Neural cell (in vitro differentiated cells): ENCODE results near the gene MARCHF4. TPM values are rescaled to one million over a fixed set of nuclear protein-coding genes. Genes with fewer than 3 reads are reported as not detected.

ENCODE experiments used
- H2AFZ ChIP-seq: fragments of 200-600, 300-800 bp; sonication (generic), shearing (Covaris generic); 2 replicates; pipeline ENCODE4 v1.6.0; 2014; ENCODE audit warnings: low read depth, mild to moderate bottlenecking, antibody characterized with exemption, low read length, moderate library complexity
- H3F3A ChIP-seq: fragments of 200-600 bp; shearing (Covaris generic); 2 replicates; pipeline ENCODE4 v1.6.1; 2016; ENCODE audit warnings: mild to moderate bottlenecking, moderate library complexity, mixed read lengths, antibody characterized with exemption, low read length; ENCODE audit not compliant: insufficient read depth, poor library complexity, severe bottlenecking
- H3K27ac ChIP-seq: fragments of 200-600, 300-800 bp; sonication (generic), shearing (Covaris generic); 2 replicates; pipeline ENCODE4 v1.5.1; 2014; ENCODE audit warnings: mild to moderate bottlenecking, low read length, moderate library complexity
- H3K27me3 ChIP-seq: fragments of 300-800, 200-600 bp; sonication (generic), shearing (Covaris generic); 2 replicates; pipeline ENCODE4 v1.6.0; 2014; ENCODE audit warnings: mild to moderate bottlenecking, low read depth, low read length, moderate library complexity; ENCODE audit not compliant: insufficient read depth
- H3K36me3 ChIP-seq: fragments of 300-800, 200-600 bp; sonication (generic), shearing (Covaris generic); 2 replicates; pipeline ENCODE4 v1.5.1; 2014; ENCODE audit warnings: mild to moderate bottlenecking, antibody characterized with exemption, low read length, moderate library complexity; ENCODE audit not compliant: insufficient read depth
- H3K4me2 ChIP-seq: fragments of 300-800, 200-600 bp; sonication (generic), shearing (Covaris generic); 2 replicates; pipeline ENCODE4 v1.6.0; 2014; ENCODE audit warnings: mild to moderate bottlenecking, low read length
- H3K4me3 ChIP-seq: fragments of 300-800, 200-600 bp; sonication (generic), shearing (Covaris generic); 2 replicates; pipeline ENCODE4 v1.5.1; 2014; ENCODE audit warnings: mild to moderate bottlenecking, low read length, moderate library complexity
- H3K79me2 ChIP-seq: fragments of 200-600 bp; shearing (Covaris generic); replicated peaks from 2 replicates; pipeline ENCODE4 v1.6.0; 2014; ENCODE audit warnings: mild to moderate bottlenecking, low read length, moderate library complexity; ENCODE audit not compliant: insufficient read depth
- H3K9ac ChIP-seq: fragments of 300-800, 200-600 bp; sonication (generic), shearing (Covaris generic); 2 replicates; pipeline ENCODE4 v1.6.1; 2016; ENCODE audit warnings: mild to moderate bottlenecking, low read length, mixed read lengths
- H3K9me2 ChIP-seq: fragments of 200-600 bp; shearing (Covaris generic); 2 replicates; pipeline ENCODE4 v1.6.1; 2016; ENCODE audit warnings: mild to moderate bottlenecking, low read length, mixed read lengths; ENCODE audit not compliant: insufficient read depth
- H3K9me3 ChIP-seq: fragments of 200-600, 300-800 bp; sonication (generic), shearing (Covaris generic); 2 replicates; pipeline ENCODE4 v1.6.1; 2016; ENCODE audit warnings: mild to moderate bottlenecking, mixed run types, low read length, moderate library complexity, mixed read lengths
- H4K20me1 ChIP-seq: fragments of 200-600 bp; shearing (Covaris generic); 2 replicates; pipeline ENCODE4 v1.6.1; 2016; ENCODE audit warnings: mild to moderate bottlenecking, mixed run types; ENCODE audit not compliant: insufficient read depth
- CTCF ChIP-seq: fragments of 450-650 bp; IDR thresholded peaks from 2 replicates; pipeline ENCODE4 v1.5.1; 2014; ENCODE audit warnings: antibody characterized with exemption, mild to moderate bottlenecking, moderate library complexity; ENCODE audit not compliant: poor library complexity, severe bottlenecking
- EP300 ChIP-seq: fragments of 450-650 bp; conservative IDR thresholded peaks from 2 replicates; pipeline ENCODE4 v1.6.1; 2014; ENCODE audit warnings: antibody characterized with exemption, mild to moderate bottlenecking, moderate library complexity; ENCODE audit not compliant: poor library complexity, severe bottlenecking
- EZH2 ChIP-seq: fragments of 200-600, 300-800 bp; shearing (Covaris generic), sonication (generic); IDR thresholded peaks from 2 replicates; pipeline ENCODE4 v1.6.1; 2014; ENCODE audit warnings: antibody characterized with exemption, low read length, borderline replicate concordance, mild to moderate bottlenecking; ENCODE audit not compliant: insufficient read depth, poor library complexity, severe bottlenecking
- MXI1 ChIP-seq: fragments of 450-650 bp; conservative IDR thresholded peaks from 2 replicates; pipeline ENCODE4 v1.6.1; 2014; ENCODE audit warnings: antibody characterized with exemption, mild to moderate bottlenecking; ENCODE audit not compliant: poor library complexity, severe bottlenecking
- POLR2AphosphoS5 ChIP-seq: IDR thresholded peaks from 2 replicates; pipeline ENCODE4 v1.6.1; 2012
- RAD21 ChIP-seq: fragments of 450-650 bp; conservative IDR thresholded peaks from 2 replicates; pipeline ENCODE4 v1.6.1; 2014; ENCODE audit warnings: antibody characterized with exemption, mild to moderate bottlenecking, moderate library complexity
- REST ChIP-seq: IDR thresholded peaks from 2 replicates; pipeline ENCODE4 v1.6.1; 2012; ENCODE audit warnings: borderline replicate concordance
- SMC3 ChIP-seq: fragments of 450-650 bp; conservative IDR thresholded peaks from 2 replicates; pipeline ENCODE4 v1.6.1; 2014; ENCODE audit warnings: antibody characterized with exemption, mild to moderate bottlenecking, moderate library complexity; ENCODE audit not compliant: poor library complexity
- TAF1 ChIP-seq: IDR thresholded peaks from 2 replicates; pipeline ENCODE4 v1.6.1; 2012; ENCODE audit warnings: low read depth
- polyA plus RNA-seq: library from polyadenylated mRNA; depleted of rRNA; stranded (reverse); fragments of >200 nt; gene quantifications from 2 replicates; pipeline ENCODE4 v1.2.3, GENCODE V29; 2014

Gene MARCHF4
- polyA plus RNA-seq, 1 donor from 2014 or later: 10.1 TPM

GRCh38 chr2:216344206-216344949 is 27.9 kb downstream of the MARCHF4 start:
- H4K20me1 ChIP-seq: no peaks in the 10 kb centered on the region
- no peaks in the 10 kb centered on the region for H3K79me2 ChIP-seq
- no peak for TF ChIP-seq EP300
- no peak for TF ChIP-seq EZH2
- TF ChIP-seq RAD21: no peak
- no peak for TF ChIP-seq SMC3
- TF ChIP-seq CTCF: no peak
- H3K4me2 ChIP-seq: no peak overlapping the region
- H3K9me3 ChIP-seq: no peaks in the 10 kb centered on the region
- H3F3A ChIP-seq: no peaks in the 10 kb centered on the region
- H3K4me3 ChIP-seq: no peak overlapping the region
- no peak overlapping the region for H2AFZ ChIP-seq
- H3K36me3 ChIP-seq: no peaks in the 10 kb centered on the region
- H3K27ac ChIP-seq: no peak overlapping the region
- H3K9ac ChIP-seq: no peak overlapping the region
- no peaks in the 10 kb centered on the region for H3K27me3 ChIP-seq
- H3K9me2 ChIP-seq: no peaks in the 10 kb centered on the region

- no peak overlapping the region for H3K4me2 ChIP-seq
These were observed 28.9 kb downstream of the MARCHF4 start for GRCh38 chr2:216343221-216343980.

More at GRCh38 chr2:216343221-216343980, 28.9 kb downstream of the MARCHF4 start:
- H3K9me3 ChIP-seq: no peaks in the 10 kb centered on the region
- H2AFZ ChIP-seq: no peak overlapping the region
- H3K79me2 ChIP-seq: no peaks in the 10 kb centered on the region
- no peaks in the 10 kb centered on the region for H3F3A ChIP-seq
- no peaks in the 10 kb centered on the region for H3K9me2 ChIP-seq
- TF ChIP-seq REST (no peak), EP300 (no peak), POLR2AphosphoS5 (no peak), MXI1 (no peak), SMC3 (no peak), CTCF (no peak), RAD21 (no peak), TAF1 (no peak), EZH2 (no peak)
- H3K27me3 ChIP-seq: no peaks in the 10 kb centered on the region
- H3K4me3 ChIP-seq: no peak overlapping the region
- no peaks in the 10 kb centered on the region for H3K36me3 ChIP-seq
- H3K9ac ChIP-seq: no peak overlapping the region
- no peaks in the 10 kb centered on the region for H4K20me1 ChIP-seq
- no peak overlapping the region for H3K27ac ChIP-seq
